NT2/D1 (cell line): Measurements from ENCODE around the gene MTHFSD.

Experiments
- SUZ12 ChIP-seq: IDR thresholded peaks from 2 replicates; pipeline ENCODE4 v1.6.1; 2011; ENCODE audit not compliant: insufficient read length, insufficient read depth; ENCODE audit errors: extremely low read depth
- YY1 ChIP-seq: IDR thresholded peaks from 2 replicates; pipeline ENCODE4 v1.6.1; 2011; ENCODE audit not compliant: insufficient read length, insufficient read depth

- TF ChIP-seq YY1 (no peak), SUZ12 (no peak)
Observed at GRCh38 chr16:86494039-86494564, 60.9 kb downstream of the MTHFSD start.
